Caco-2 (cell line): Measurements from ENCODE around the gene ANKRD2. TPM values are rescaled to one million over a fixed set of nuclear protein-coding genes. Genes with fewer than 3 reads are reported as not detected.
"Not testable (repeated sequence)": the region's sequence is repeated elsewhere in the genome, so short reads cannot be mapped to it uniquely, and the experiment has no call there.

Experiments
- BruUV-seq: library from RNA; stranded (reverse); fragments of 400-500 nt; replicated peaks from 2 replicates; lab custom pipeline; 2021; lab: Mats Ljungman, UMichigan
- CTCF ChIA-PET: fragments of 300-600 bp; sonication (Branson Sonifier 250); formaldehyde crosslinking; loops from one replicate; lab custom pipeline; 2022; ENCODE audit warnings: antibody characterized with exemption; lab: Charles Lee
- POLR2A ChIA-PET: fragments of 300-600 bp; sonication (Branson Sonifier 250); formaldehyde crosslinking; loops from one replicate; lab custom pipeline; 2022; ENCODE audit warnings: antibody characterized with exemption; lab: Charles Lee
- DNase-seq, 2 experiments: peaks; one replicate each; pipeline versions ENCODE4 v3.0.0 to v3.0.0-alpha.2; 2020 to 2022
- H3K27me3 ChIP-seq: replicated peaks from 2 replicates; pipeline ENCODE4 v1.6.0; 2011; ENCODE audit warnings: low read length; ENCODE audit not compliant: control insufficient read depth, insufficient read depth
- H3K36me3 ChIP-seq: 2 replicates; pipeline ENCODE4 v1.5.1; 2011; ENCODE audit warnings: low read length; ENCODE audit not compliant: control insufficient read depth, insufficient read depth
- H3K4me1 ChIP-seq: fragments of 250-450 bp; sonication (Bioruptor Pico); 2 replicates; pipeline ENCODE4 v1.5.1; 2020; ENCODE audit warnings: mild to moderate bottlenecking
- H3K4me3 ChIP-seq: 2 replicates; pipeline ENCODE4 v1.5.1; 2011; ENCODE audit warnings: low read depth, mild to moderate bottlenecking, control low read depth, low read length
- H3K9me3 ChIP-seq: fragments of 250-450 bp; sonication (Bioruptor Pico); 2 replicates; pipeline ENCODE4 v1.5.1; 2020; ENCODE audit warnings: mild to moderate bottlenecking, moderate library complexity
- H3K27ac Mint-ChIP-seq: one replicate; pipeline ENCODE4 v1.8.0; 2022; ENCODE audit warnings: mixed read lengths; ENCODE audit not compliant: unreplicated experiment
- H3K27me3 Mint-ChIP-seq: one replicate; pipeline ENCODE4 v1.8.0; 2022; ENCODE audit warnings: mixed read lengths; ENCODE audit not compliant: insufficient read depth, unreplicated experiment
- H3K36me3 Mint-ChIP-seq: one replicate; pipeline ENCODE4 v1.8.0; 2022; ENCODE audit warnings: mild to moderate bottlenecking, mixed read lengths; ENCODE audit not compliant: insufficient read depth, unreplicated experiment
- H3K4me1 Mint-ChIP-seq: one replicate; pipeline ENCODE4 v1.8.0; 2022; ENCODE audit warnings: low read depth, mixed read lengths; ENCODE audit not compliant: unreplicated experiment
- H3K4me3 Mint-ChIP-seq: one replicate; pipeline ENCODE4 v1.8.0; 2022; ENCODE audit warnings: mild to moderate bottlenecking, moderate library complexity, mixed read lengths; ENCODE audit not compliant: unreplicated experiment
- H3K9me3 Mint-ChIP-seq: one replicate; pipeline ENCODE4 v1.8.0; 2022; ENCODE audit warnings: mixed read lengths; ENCODE audit not compliant: unreplicated experiment
- CTCF ChIP-seq, 2 experiments: fragments of 200-600 bp in 1 of 2; IDR thresholded peaks; 1 replicate in 1 of 2; 2 replicates in 1 of 2; pipeline versions ENCODE4 v1.5.1 to v1.8.0; 2011 to 2022; ENCODE audit warnings: antibody characterized with exemption in 1 of 2, control low read depth in 1 of 2, inconsistent platforms in 1 of 2, low read depth in 1 of 2, low read length in 1 of 2, mild to moderate bottlenecking in 1 of 2, moderate library complexity in 1 of 2; ENCODE audit not compliant: insufficient read depth in 1 of 2, severe bottlenecking in 1 of 2, unreplicated experiment in 1 of 2
- intact Hi-C: fragments of 100-400 bp; cut with micrococcal nuclease; formaldehyde crosslinking; loops from one replicate; pipeline ENCODE4 v1.10.0; 2022; ENCODE audit not compliant: unreplicated experiment
- total RNA-seq: library from RNA; stranded (reverse); gene quantifications from 2 replicates; pipeline ENCODE4 v1.2.3, GENCODE V29; 2022

Gene ANKRD2
- total RNA-seq, 1 experiment from 2014 or later: not detected

GRCh38 chr10:97553575-97554031, 19.0 kb upstream of the ANKRD2 start:
- Mint-ChIP-seq H3K36me3 (no peaks in the 10 kb centered on the region), H3K27me3 (no peaks in the 10 kb centered on the region), H3K4me3 (no peak overlapping the region), H3K9me3 (no peaks in the 10 kb centered on the region), H3K4me1 (peaks cover 12% of the 10 kb centered on the region), H3K27ac (no peak overlapping the region)
- intact Hi-C loops: loop anchor here (1.0 kb wide), 3 partner anchors 55 to 146 kb away; partner anchors contain the start of genes MMS19 and UBTD1
- BruUV-seq: no TSS peak
- Histone ChIP-seq H3K36me3 (no peaks in the 10 kb centered on the region), H3K27me3 (no peaks in the 10 kb centered on the region), H3K9me3 (no peaks in the 10 kb centered on the region), H3K4me1 (peaks cover 6% of the 10 kb centered on the region; the same call in 1 of the 2 replicates), H3K4me3 (no peak overlapping the region)
- CTCF ChIA-PET: interaction anchor here (0.6 to 2.1 kb wide), 11 partner anchors 13 to 1968 kb away, joined by 3 to 11 read pairs (median 4); partner anchors contain the start of genes ANKRD2 and UBTD1
- peak; percentile 72 to 94 for TF ChIP-seq CTCF (IDR thresholded peaks at IDR 0.05; ENCODE audit: insufficient read depth in 1 of 2, low read depth in 1 of 2, low read length in 1 of 2, severe bottlenecking in 1 of 2, unreplicated experiment in 1 of 2)
- peak; percentile 70 to 74 for DNase-seq
- POLR2A ChIA-PET: no interaction called here

GRCh38 chr10:97554336-97554735, 18.2 kb upstream of the ANKRD2 start:
- DNase-seq, H3K36me3 Mint-ChIP-seq, H3K4me3 ChIP-seq, BruUV-seq, intact Hi-C loops, H3K27me3 Mint-ChIP-seq, H3K9me3 Mint-ChIP-seq, POLR2A ChIA-PET, H3K4me1 ChIP-seq, H3K27ac Mint-ChIP-seq, H3K9me3 ChIP-seq, H3K36me3 ChIP-seq, H3K4me3 Mint-ChIP-seq, H3K27me3 ChIP-seq: not testable (repeated sequence)
- CTCF ChIA-PET: interaction anchor here (0.7 to 2.1 kb wide), 6 partner anchors 14 to 111 kb away, joined by 3 to 11 read pairs (median 6); partner anchors contain the start of genes ANKRD2 and UBTD1
- peaks cover 12% of the 10 kb centered on the region for H3K4me1 Mint-ChIP-seq

GRCh38 chr10:97555541-97555940, 17.0 kb upstream of the ANKRD2 start:
- H3K4me1 ChIP-seq, BruUV-seq, H3K4me3 Mint-ChIP-seq, intact Hi-C loops, H3K9me3 ChIP-seq, H3K4me3 ChIP-seq, POLR2A ChIA-PET, H3K27me3 Mint-ChIP-seq, H3K36me3 ChIP-seq, H3K36me3 Mint-ChIP-seq, H3K27me3 ChIP-seq, H3K9me3 Mint-ChIP-seq, CTCF ChIA-PET, H3K27ac Mint-ChIP-seq, DNase-seq, H3K4me1 Mint-ChIP-seq: not testable (repeated sequence)

GRCh38 chr10:97560731-97561381, 11.7 kb upstream of the ANKRD2 start:
- DNase-seq, CTCF ChIA-PET, H3K27me3 Mint-ChIP-seq, H3K4me3 Mint-ChIP-seq, POLR2A ChIA-PET, H3K36me3 Mint-ChIP-seq, intact Hi-C loops, BruUV-seq, H3K4me3 ChIP-seq, H3K36me3 ChIP-seq, H3K27me3 ChIP-seq, H3K4me1 ChIP-seq, H3K27ac Mint-ChIP-seq, H3K9me3 ChIP-seq: not testable (repeated sequence)
- Mint-ChIP-seq H3K9me3 (peaks cover 20% of the 10 kb centered on the region), H3K4me1 (peaks cover 16% of the 10 kb centered on the region)

GRCh38 chr10:97561386-97562077, 11.0 kb upstream of the ANKRD2 start:
- H3K36me3 ChIP-seq, H3K27me3 Mint-ChIP-seq, H3K36me3 Mint-ChIP-seq, H3K27me3 ChIP-seq, CTCF ChIA-PET, H3K27ac Mint-ChIP-seq, H3K4me1 ChIP-seq, POLR2A ChIA-PET, H3K4me3 Mint-ChIP-seq, H3K9me3 ChIP-seq, BruUV-seq, intact Hi-C loops, DNase-seq, H3K4me3 ChIP-seq: not testable (repeated sequence)
- Mint-ChIP-seq H3K9me3 (peaks cover 20% of the 10 kb centered on the region), H3K4me1 (peaks cover 16% of the 10 kb centered on the region)

- H3K36me3 ChIP-seq, H3K4me3 Mint-ChIP-seq, H3K36me3 Mint-ChIP-seq, CTCF ChIA-PET, POLR2A ChIA-PET, H3K27me3 Mint-ChIP-seq, H3K4me3 ChIP-seq, DNase-seq, H3K27me3 ChIP-seq, H3K4me1 ChIP-seq, intact Hi-C loops, BruUV-seq, H3K27ac Mint-ChIP-seq, H3K9me3 ChIP-seq: not testable (repeated sequence)
- peaks cover 20% of the 10 kb centered on the region for H3K9me3 Mint-ChIP-seq
- H3K4me1 Mint-ChIP-seq: peaks cover 16% of the 10 kb centered on the region
Observed at GRCh38 chr10:97562329-97562728, 10.2 kb upstream of the ANKRD2 start.
